Measurements from ENCODE around the gene CHAF1A.

Gene CHAF1A

DNA sequence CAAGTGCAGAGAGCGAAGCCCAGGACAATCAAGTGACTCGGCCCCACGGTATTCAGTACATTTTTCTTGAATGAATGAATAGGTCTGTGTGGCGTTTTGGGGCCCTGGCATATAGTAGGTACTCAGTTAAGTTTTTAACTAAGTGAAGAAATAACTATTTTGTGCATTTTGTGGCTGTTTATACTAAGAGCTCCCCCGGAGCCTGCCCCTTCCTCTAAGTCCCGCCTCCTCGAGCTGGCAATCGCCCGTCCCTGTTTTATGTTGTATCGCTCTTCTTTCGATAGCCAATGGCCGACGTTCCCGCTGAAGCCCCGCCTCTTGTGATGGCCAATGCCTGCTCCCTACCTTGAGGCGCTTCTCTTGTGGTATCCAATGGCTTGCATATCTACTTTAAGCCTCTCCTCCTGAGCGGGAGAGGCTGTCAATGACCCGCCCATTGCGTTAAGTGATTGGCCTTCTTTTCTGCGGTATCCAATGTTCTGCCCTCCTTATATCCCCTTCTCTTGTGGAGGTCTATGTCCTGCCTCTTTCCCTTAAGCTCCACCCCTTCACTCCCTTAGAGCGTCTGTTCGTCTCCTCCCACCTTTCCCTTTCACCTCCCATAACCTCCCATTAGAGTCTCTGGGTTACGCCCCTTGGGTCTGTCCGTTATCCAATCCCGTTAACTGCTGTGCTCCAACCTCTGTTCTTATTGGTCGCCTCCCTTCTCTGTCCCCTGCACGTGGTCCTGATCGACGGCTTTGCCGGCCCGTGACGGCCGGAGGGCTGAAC is 69.1 kb downstream of the CHAF1A start:
- Histone ChIP-seq H3K9ac (ENCODE audit: insufficient read length) (peak overlapping the region; percentile 87), H3K9me3 (ENCODE audit: low read depth, low read length) (no peaks in the 10 kb centered on the region), H3K36me3 (ENCODE audit: insufficient read depth, low read length) (peaks cover 8% of the 10 kb centered on the region; the same call in 1 of the 2 replicates), H3K4me3 (peak overlapping the region; percentile 94), H3K27ac (peak overlapping the region; percentile 78)
- TF ChIP-seq FOXP2 (optimal IDR thresholded peaks at IDR 0.05; ENCODE audit: control extremely low read depth, extremely low read length, insufficient read depth) (no peak), EZH2 (IDR thresholded peaks at IDR 0.05) (no peak), POLR2AphosphoS5 (IDR thresholded peaks at IDR 0.05; ENCODE audit: borderline replicate concordance, low read depth, low read length) (0 out of 2 replicates have a peak, but pooled peaks have one; percentile 38)
- DNase-seq (ENCODE audit: low read depth, low spot score), result peak; percentile 100

DNA sequence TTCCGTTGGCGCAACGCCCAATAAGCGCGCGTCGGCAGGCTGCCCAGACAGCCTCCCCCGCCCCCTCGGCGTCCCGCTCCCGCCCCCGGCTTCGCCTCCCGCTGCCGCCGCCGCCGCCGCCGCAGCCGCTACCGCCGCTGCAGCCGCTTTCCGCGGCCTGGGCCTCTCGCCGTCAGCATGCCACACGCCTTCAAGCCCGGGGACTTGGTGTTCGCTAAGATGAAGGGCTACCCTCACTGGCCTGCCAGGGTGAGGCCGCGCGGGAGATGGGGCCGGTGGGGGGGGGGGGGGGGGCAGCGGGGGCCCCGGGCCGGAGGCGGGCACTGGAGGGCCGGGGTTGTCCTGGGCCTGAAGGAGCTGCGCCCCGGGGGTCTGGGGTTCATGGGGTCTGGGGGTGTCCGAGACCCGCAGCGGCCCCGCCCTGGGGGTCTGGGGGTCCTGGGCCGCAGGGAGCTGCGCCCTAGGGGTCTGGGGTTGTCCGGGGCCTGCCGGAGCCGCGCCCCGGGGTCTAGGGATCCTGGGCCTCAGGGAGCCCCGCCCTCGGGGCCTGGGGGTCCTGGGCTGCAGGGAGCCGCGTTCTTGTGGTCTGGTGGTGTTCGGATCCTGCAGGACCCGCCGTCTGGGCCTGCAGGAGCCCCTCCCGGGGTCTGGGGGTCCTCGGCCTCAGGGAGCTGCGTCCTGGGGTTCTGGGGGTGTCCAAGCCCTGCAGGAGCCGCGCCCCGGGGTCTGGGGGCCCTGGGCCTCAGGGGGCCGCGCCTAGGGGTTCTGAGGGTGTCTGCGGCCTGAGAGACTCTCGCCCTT is 69.9 kb downstream of the CHAF1A start, which contains the start of gene HDGFL2:
TSS of gene HDGFL2 (plus strand) at position 124 of the 801 bp plus-strand sequence. CDS start at position 178, 54 bp downstream.
- peaks cover 16% of the 10 kb centered on the region; the same call in 1 of the 2 replicates for H3K36me3 ChIP-seq (ENCODE audit: insufficient read depth, low read length)
- H3K9me3 ChIP-seq (ENCODE audit: low read depth, low read length), result no peaks in the 10 kb centered on the region
- peak within 1 kb of the TSS; percentile 87 for H3K9ac ChIP-seq (ENCODE audit: insufficient read length)
- TF ChIP-seq POLR2AphosphoS5 (IDR thresholded peaks at IDR 0.05; ENCODE audit: borderline replicate concordance, low read depth, low read length) (no peak; the same call in 1 of the 2 replicates), EZH2 (IDR thresholded peaks at IDR 0.05) (no peak), FOXP2 (optimal IDR thresholded peaks at IDR 0.05; ENCODE audit: control extremely low read depth, extremely low read length, insufficient read depth) (no peak)
- peak within 1 kb of the TSS; percentile 94 for H3K4me3 ChIP-seq
- peak within 1 kb of the TSS; percentile 78 for H3K27ac ChIP-seq
- no peak for DNase-seq (ENCODE audit: low read depth, low spot score)

DNA sequence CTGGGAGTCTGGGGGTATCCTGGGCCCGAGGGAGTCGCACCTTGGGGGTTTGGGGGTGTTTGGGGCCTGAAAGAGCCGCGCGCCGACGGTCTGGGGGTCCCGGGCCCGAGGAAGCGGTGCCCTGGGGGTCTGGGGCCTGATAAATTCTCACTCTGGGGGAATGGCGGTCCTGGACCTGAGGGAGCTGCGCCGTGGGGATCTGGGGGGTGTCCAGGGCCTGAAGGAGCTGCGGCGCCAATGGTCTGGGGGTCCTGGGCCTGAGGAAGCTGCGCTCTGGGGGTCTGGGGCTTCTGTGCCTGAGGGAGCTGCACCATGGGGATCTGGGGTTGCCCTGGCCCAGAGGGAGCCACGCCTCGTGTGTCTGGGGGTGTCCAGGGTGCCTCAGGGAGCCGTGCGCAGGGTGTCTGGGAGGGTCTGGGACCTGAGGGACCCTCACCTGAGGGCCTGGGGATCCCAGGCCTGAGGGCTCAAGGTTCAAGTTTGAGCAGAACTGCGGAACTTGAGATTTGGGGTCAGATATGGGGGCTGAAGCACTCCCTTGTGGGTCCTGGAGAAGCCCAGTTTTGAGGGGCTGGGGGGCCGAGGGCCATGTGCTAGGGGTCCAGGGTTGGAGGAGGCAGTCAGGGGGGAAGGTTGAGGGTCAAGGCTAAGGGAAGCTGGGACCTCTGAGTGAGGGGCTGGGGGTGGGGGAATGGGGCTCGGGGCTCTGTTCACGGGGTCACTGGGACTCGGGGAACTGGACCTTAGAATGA is 70.7 kb downstream of the CHAF1A start:
- no peak for DNase-seq (ENCODE audit: low read depth, low spot score)
- peaks cover 19% of the 10 kb centered on the region; the same call in 1 of the 2 replicates for H3K36me3 ChIP-seq (ENCODE audit: insufficient read depth, low read length)
- peak overlapping the region; percentile 94 for H3K4me3 ChIP-seq
- H3K27ac ChIP-seq, result no peak overlapping the region
- TF ChIP-seq EZH2 (IDR thresholded peaks at IDR 0.05) (no peak), POLR2AphosphoS5 (IDR thresholded peaks at IDR 0.05; ENCODE audit: borderline replicate concordance, low read depth, low read length) (no peak), FOXP2 (optimal IDR thresholded peaks at IDR 0.05; ENCODE audit: control extremely low read depth, extremely low read length, insufficient read depth) (no peak)
- no peaks in the 10 kb centered on the region for H3K9me3 ChIP-seq (ENCODE audit: low read depth, low read length)
- peak overlapping the region; percentile 84 for H3K9ac ChIP-seq (ENCODE audit: insufficient read length)

GRCh38 chr19:4473763-4474513 is 71.5 kb downstream of the CHAF1A start:
- peaks cover 19% of the 10 kb centered on the region; the same call in 1 of the 2 replicates for H3K36me3 ChIP-seq (ENCODE audit: insufficient read depth, low read length)
- peak overlapping the region; percentile 94; the same call in 1 of the 2 replicates for H3K4me3 ChIP-seq
- no peak for DNase-seq (ENCODE audit: low read depth, low spot score)
- H3K9me3 ChIP-seq (ENCODE audit: low read depth, low read length), result no peaks in the 10 kb centered on the region
- no peak overlapping the region for H3K27ac ChIP-seq
- TF ChIP-seq POLR2AphosphoS5 (IDR thresholded peaks at IDR 0.05; ENCODE audit: borderline replicate concordance, low read depth, low read length), result no peak
- TF ChIP-seq FOXP2 (optimal IDR thresholded peaks at IDR 0.05; ENCODE audit: control extremely low read depth, extremely low read length, insufficient read depth), result no peak
- TF ChIP-seq EZH2 (IDR thresholded peaks at IDR 0.05), result no peak
- H3K9ac ChIP-seq (ENCODE audit: insufficient read length), result peak overlapping the region; percentile 51

- H3K27ac ChIP-seq, result no peak overlapping the region
These were observed 72.1 kb downstream of the CHAF1A start for GRCh38 chr19:4474514-4475022.

DNA sequence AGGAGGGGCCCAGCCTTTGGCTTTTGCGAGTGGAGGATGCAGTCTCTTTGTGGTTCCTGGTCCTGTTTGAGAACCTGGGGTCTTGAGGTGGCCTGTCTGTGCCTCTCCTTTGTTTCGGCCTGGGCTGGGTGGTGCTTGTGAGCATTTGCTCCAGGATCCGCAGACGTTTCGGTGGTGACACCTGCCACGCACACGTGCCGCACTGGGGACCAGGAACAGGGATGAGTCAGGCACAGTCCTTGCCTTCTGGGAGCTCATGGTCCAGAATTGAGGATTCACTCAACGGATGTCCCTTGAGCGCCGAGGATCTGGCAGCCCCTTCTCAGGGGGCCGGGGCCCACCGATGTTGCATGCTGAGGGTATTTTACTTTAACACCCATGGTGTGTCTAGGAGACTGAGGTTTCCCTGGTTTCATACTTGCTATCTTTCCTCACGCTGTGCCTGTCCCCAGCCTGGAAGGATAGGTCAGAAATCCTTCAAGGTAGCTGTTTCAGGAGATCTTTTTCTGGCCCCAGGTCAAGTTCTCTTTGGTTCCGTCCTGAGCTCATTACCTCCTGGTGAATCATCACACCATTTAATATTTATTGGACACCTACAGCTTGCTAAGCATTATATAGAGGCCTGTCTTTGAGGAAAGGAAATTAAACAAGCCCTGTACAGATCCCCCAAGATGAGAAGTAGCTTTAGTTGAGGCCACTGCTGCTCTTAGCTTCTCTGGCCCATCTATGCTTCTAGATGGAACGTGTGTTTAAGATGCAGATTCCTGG is 74.8 kb downstream of the CHAF1A start:
- TF ChIP-seq FOXP2 (optimal IDR thresholded peaks at IDR 0.05; ENCODE audit: control extremely low read depth, extremely low read length, insufficient read depth), result no peak
- no peak for TF ChIP-seq EZH2 (IDR thresholded peaks at IDR 0.05)
- TF ChIP-seq POLR2AphosphoS5 (IDR thresholded peaks at IDR 0.05; ENCODE audit: borderline replicate concordance, low read depth, low read length), result no peak
- H3K27ac ChIP-seq, result no peak overlapping the region
- DNase-seq (ENCODE audit: low read depth, low spot score), result no peak
- H3K9me3 ChIP-seq (ENCODE audit: low read depth, low read length), result no peaks in the 10 kb centered on the region
- H3K9ac ChIP-seq (ENCODE audit: insufficient read length), result no peak overlapping the region
- H3K36me3 ChIP-seq (ENCODE audit: insufficient read depth, low read length), result peaks cover 19% of the 10 kb centered on the region; the same call in 1 of the 2 replicates
- no peak overlapping the region for H3K4me3 ChIP-seq

More at GRCh38 chr19:4474514-4475022, 72.1 kb downstream of the CHAF1A start:
- H3K9ac ChIP-seq (ENCODE audit: insufficient read length), result peak overlapping the region; percentile 51
- no peaks in the 10 kb centered on the region for H3K9me3 ChIP-seq (ENCODE audit: low read depth, low read length)
- TF ChIP-seq POLR2AphosphoS5 (IDR thresholded peaks at IDR 0.05; ENCODE audit: borderline replicate concordance, low read depth, low read length) (no peak), EZH2 (IDR thresholded peaks at IDR 0.05) (no peak), FOXP2 (optimal IDR thresholded peaks at IDR 0.05; ENCODE audit: control extremely low read depth, extremely low read length, insufficient read depth) (no peak)
- DNase-seq (ENCODE audit: low read depth, low spot score), result no peak
- peaks cover 19% of the 10 kb centered on the region; the same call in 1 of the 2 replicates for H3K36me3 ChIP-seq (ENCODE audit: insufficient read depth, low read length)
- 0 out of 2 replicates have a peak overlapping the region, but pooled peaks have one; percentile 18 for H3K4me3 ChIP-seq
